Effector memory CD8-positive, alpha-beta T cell (primary cell): ENCODE results near the gene MSI2.

Experiments used
- ATAC-seq: fragments of 150-1000 bp; cut with Tn5 transposase; replicated peaks from 2 replicates; pipeline ENCODE4 v1.10.0; 2021; ENCODE audit warnings: mild to moderate bottlenecking, moderate library complexity
- DNase-seq, 3 experiments: peaks; one replicate each; pipeline ENCODE4 v3.0.0; 2021
- H3K27ac Mint-ChIP-seq, 2 donors: one replicate each; pipeline ENCODE4 v1.8.0; 2022; ENCODE audit warnings: mild to moderate bottlenecking in 2 of 2, mixed read lengths in 2 of 2, moderate library complexity in 2 of 2
- H3K27me3 Mint-ChIP-seq, 2 donors: one replicate each; pipeline ENCODE4 v1.8.0; 2022; ENCODE audit warnings: mixed read lengths in 2 of 2
- H3K36me3 Mint-ChIP-seq: one replicate; pipeline ENCODE4 v1.8.0; 2022; ENCODE audit warnings: mild to moderate bottlenecking, moderate library complexity, mixed read lengths; ENCODE audit not compliant: insufficient read depth
- H3K4me1 Mint-ChIP-seq, 2 donors: one replicate each; pipeline ENCODE4 v1.8.0; 2022; ENCODE audit warnings: low read depth in 2 of 2, mixed read lengths in 2 of 2
- H3K4me3 Mint-ChIP-seq, 2 donors: one replicate each; pipeline ENCODE4 v1.8.0; 2022; ENCODE audit warnings: mild to moderate bottlenecking in 2 of 2, mixed read lengths in 2 of 2, moderate library complexity in 2 of 2
- H3K9me3 Mint-ChIP-seq, 2 donors: one replicate each; pipeline ENCODE4 v1.8.0; 2022; ENCODE audit warnings: mixed read lengths in 2 of 2

MSI2 gene

GRCh38 chr17:57253362-57254065, 2.8 kb upstream of the MSI2 start:
- DNase-seq, result no peak
- H3K36me3 Mint-ChIP-seq, result peaks cover 13% of the 10 kb centered on the region
- no peaks in the 10 kb centered on the region for H3K27me3 Mint-ChIP-seq
- H3K27ac Mint-ChIP-seq, result no peak overlapping the region
- ATAC-seq, result no peak
- no peak overlapping the region for H3K4me3 Mint-ChIP-seq
- H3K9me3 Mint-ChIP-seq, result no peaks in the 10 kb centered on the region
- H3K4me1 Mint-ChIP-seq, result peaks cover 20 to 29% of the 10 kb centered on the region in 2 donors

GRCh38 chr17:57255182-57255775, 1.0 kb upstream of the MSI2 start:
- ATAC-seq (no peak), DNase-seq (no peak)
- Mint-ChIP-seq H3K36me3 (peaks cover 13% of the 10 kb centered on the region), H3K27ac (peak overlapping the region; percentile 95 to 97), H3K4me3 (peak overlapping the region; percentile 97 to 98), H3K4me1 (peaks cover 29 to 46% of the 10 kb centered on the region in 2 donors), H3K27me3 (no peaks in the 10 kb centered on the region), H3K9me3 (no peaks in the 10 kb centered on the region)

- H3K27ac Mint-ChIP-seq, result peak overlapping the region; percentile 92 to 95
- H3K36me3 Mint-ChIP-seq, result peaks cover 17% of the 10 kb centered on the region
- ATAC-seq (peak; percentile 16), DNase-seq (peak; percentile 14 to 28 (median 23))
- peak overlapping the region; percentile 97 to 98 for H3K4me3 Mint-ChIP-seq
- H3K27me3 Mint-ChIP-seq, result no peaks in the 10 kb centered on the region
- H3K4me1 Mint-ChIP-seq, result peaks cover 34 to 59% of the 10 kb centered on the region in 2 donors
- H3K9me3 Mint-ChIP-seq, result no peaks in the 10 kb centered on the region
Measured at GRCh38 chr17:57256708-57257112, 387 bp downstream of the MSI2 start.

GRCh38 chr17:57257195-57257894, 1.0 kb downstream of the MSI2 start:
- DNase-seq (no peak), ATAC-seq (no peak)
- no peaks in the 10 kb centered on the region for H3K9me3 Mint-ChIP-seq
- H3K4me3 Mint-ChIP-seq, result peak overlapping the region; percentile 97 to 98
- peak overlapping the region; percentile 92 to 95 for H3K27ac Mint-ChIP-seq
- peaks cover 38 to 60% of the 10 kb centered on the region in 2 donors for H3K4me1 Mint-ChIP-seq
- H3K36me3 Mint-ChIP-seq, result peaks cover 18% of the 10 kb centered on the region
- H3K27me3 Mint-ChIP-seq, result no peaks in the 10 kb centered on the region

GRCh38 chr17:57257895-57258851, 1.9 kb downstream of the MSI2 start:
- Mint-ChIP-seq H3K9me3 (no peaks in the 10 kb centered on the region), H3K27me3 (no peaks in the 10 kb centered on the region), H3K27ac (peak overlapping the region; percentile 92 to 95), H3K4me1 (peaks cover 40 to 64% of the 10 kb centered on the region in 2 donors), H3K4me3 (peak overlapping the region; percentile 97 to 98), H3K36me3 (peaks cover 20% of the 10 kb centered on the region)
- ATAC-seq (no peak), DNase-seq (no peak)

GRCh38 chr17:57259306-57259705, 3.0 kb downstream of the MSI2 start:
- H3K4me3 Mint-ChIP-seq, result peak overlapping the region; percentile 21 to 97
- peaks cover 43 to 68% of the 10 kb centered on the region in 2 donors for H3K4me1 Mint-ChIP-seq
- DNase-seq, result no peak
- no peaks in the 10 kb centered on the region for H3K27me3 Mint-ChIP-seq
- no peaks in the 10 kb centered on the region for H3K9me3 Mint-ChIP-seq
- peaks cover 31% of the 10 kb centered on the region for H3K36me3 Mint-ChIP-seq
- ATAC-seq, result no peak
- H3K27ac Mint-ChIP-seq, result peak overlapping the region in 1 of 2 donors; percentile 95

GRCh38 chr17:57259817-57260216, 3.5 kb downstream of the MSI2 start:
- Mint-ChIP-seq H3K27ac (no peak overlapping the region), H3K27me3 (no peaks in the 10 kb centered on the region), H3K36me3 (peaks cover 32% of the 10 kb centered on the region), H3K4me1 (peaks cover 46 to 68% of the 10 kb centered on the region in 2 donors), H3K4me3 (peak overlapping the region in 1 of 2 donors; percentile 21), H3K9me3 (no peaks in the 10 kb centered on the region)
- DNase-seq (no peak), ATAC-seq (no peak)

- Mint-ChIP-seq H3K36me3 (peaks cover 31% of the 10 kb centered on the region), H3K27me3 (no peaks in the 10 kb centered on the region), H3K4me1 (peaks cover 42 to 63% of the 10 kb centered on the region in 2 donors), H3K27ac (no peak overlapping the region), H3K9me3 (no peaks in the 10 kb centered on the region), H3K4me3 (no peak overlapping the region)
- no peak for DNase-seq
- no peak for ATAC-seq
Measured at GRCh38 chr17:57260325-57261083, 4.2 kb downstream of the MSI2 start.

- Mint-ChIP-seq H3K36me3 (peaks cover 28% of the 10 kb centered on the region), H3K27ac (no peak overlapping the region), H3K4me3 (no peak overlapping the region), H3K27me3 (no peaks in the 10 kb centered on the region), H3K4me1 (peaks cover 41 to 64% of the 10 kb centered on the region in 2 donors), H3K9me3 (no peaks in the 10 kb centered on the region)
- ATAC-seq (no peak), DNase-seq (no peak)
Measured at GRCh38 chr17:57261084-57261461, 4.8 kb downstream of the MSI2 start.

GRCh38 chr17:57262557-57262956, 6.2 kb downstream of the MSI2 start:
- DNase-seq, result no peak
- H3K27me3 Mint-ChIP-seq, result no peaks in the 10 kb centered on the region
- no peak for ATAC-seq
- H3K4me1 Mint-ChIP-seq, result peaks cover 43 to 62% of the 10 kb centered on the region in 2 donors
- peaks cover 31% of the 10 kb centered on the region for H3K36me3 Mint-ChIP-seq
- no peak overlapping the region for H3K27ac Mint-ChIP-seq
- H3K9me3 Mint-ChIP-seq, result no peaks in the 10 kb centered on the region
- no peak overlapping the region for H3K4me3 Mint-ChIP-seq

- Mint-ChIP-seq H3K27ac (no peak overlapping the region), H3K27me3 (no peaks in the 10 kb centered on the region), H3K4me3 (no peak overlapping the region), H3K9me3 (no peaks in the 10 kb centered on the region), H3K36me3 (peaks cover 38% of the 10 kb centered on the region), H3K4me1 (peaks cover 35 to 56% of the 10 kb centered on the region in 2 donors)
- DNase-seq (no peak), ATAC-seq (no peak)
Measured at GRCh38 chr17:57264250-57264649, 7.9 kb downstream of the MSI2 start.

GRCh38 chr17:57264776-57265175, 8.5 kb downstream of the MSI2 start:
- Mint-ChIP-seq H3K4me3 (no peak overlapping the region), H3K27me3 (no peaks in the 10 kb centered on the region), H3K36me3 (peaks cover 42% of the 10 kb centered on the region), H3K27ac (no peak overlapping the region), H3K4me1 (peaks cover 39 to 51% of the 10 kb centered on the region in 2 donors), H3K9me3 (no peaks in the 10 kb centered on the region)
- ATAC-seq (no peak), DNase-seq (no peak)
